ENCODE measurements around the gene RAB3C.

The RAB3C gene

GRCh38 chr5:58737671-58738070, 154.8 kb downstream of the RAB3C start:
- no peak for DNase-seq

GRCh38 chr5:58738336-58738735, 155.5 kb downstream of the RAB3C start:
- no peak for DNase-seq

- no peak for DNase-seq
Observed at GRCh38 chr5:58739051-58739450, 156.2 kb downstream of the RAB3C start.

- DNase-seq, result no peak
Observed at GRCh38 chr5:58740956-58741355, 158.1 kb downstream of the RAB3C start.

GRCh38 chr5:58745350-58745749, 162.5 kb downstream of the RAB3C start:
- DNase-seq, result no peak

GRCh38 chr5:58746321-58746720, 163.4 kb downstream of the RAB3C start:
- DNase-seq, result no peak

GRCh38 chr5:58750036-58750435, 167.2 kb downstream of the RAB3C start:
- no peak for DNase-seq

- no peak for DNase-seq
Observed at GRCh38 chr5:58751222-58751837, 168.5 kb downstream of the RAB3C start.

GRCh38 chr5:58752104-58752503, 169.2 kb downstream of the RAB3C start:
- no peak for DNase-seq

- DNase-seq, result no peak
Observed at GRCh38 chr5:58753446-58753845, 170.6 kb downstream of the RAB3C start.

GRCh38 chr5:58754250-58754649, 171.4 kb downstream of the RAB3C start:
- DNase-seq, result no peak

- no peak for DNase-seq
Observed at GRCh38 chr5:58755397-58755796, 172.5 kb downstream of the RAB3C start.

- no peak for DNase-seq
Observed at GRCh38 chr5:58759745-58760144, 176.9 kb downstream of the RAB3C start.

- DNase-seq, result no peak
Observed at GRCh38 chr5:58760222-58760621, 177.3 kb downstream of the RAB3C start.

GRCh38 chr5:58761407-58761806, 178.5 kb downstream of the RAB3C start:
- DNase-seq, result no peak

- no peak for DNase-seq
Observed at GRCh38 chr5:58763390-58763789, 180.5 kb downstream of the RAB3C start.

- no peak for DNase-seq
Observed at GRCh38 chr5:58764199-58764598, 181.3 kb downstream of the RAB3C start.

- no peak for DNase-seq
Observed at GRCh38 chr5:58765058-58765457, 182.2 kb downstream of the RAB3C start.

GRCh38 chr5:58767104-58767503, 184.2 kb downstream of the RAB3C start:
- DNase-seq, result no peak

GRCh38 chr5:58770136-58770535, 187.3 kb downstream of the RAB3C start:
- DNase-seq, result no peak

GRCh38 chr5:58771796-58772195, 188.9 kb downstream of the RAB3C start:
- no peak for DNase-seq

GRCh38 chr5:58773744-58774441, 191.0 kb downstream of the RAB3C start:
- DNase-seq, result no peak

GRCh38 chr5:58774937-58775336, 192.1 kb downstream of the RAB3C start:
- no peak for DNase-seq

GRCh38 chr5:58775701-58776262, 192.9 kb downstream of the RAB3C start:
- no peak for DNase-seq

GRCh38 chr5:58776559-58776958, 193.7 kb downstream of the RAB3C start:
- no peak for DNase-seq

All from activated CD8-positive, alpha-beta memory T cell treated with anti-CD3 and anti-CD28 coated beads, Interleukin-2, amount 50 U/mL, for 48 hours (primary cell).